Activated CD8-positive, alpha-beta memory T cell treated with anti-CD3 and anti-CD28 coated beads, Interleukin-2, amount 50 U/mL, for 1 hour (primary cell): ENCODE results near the gene PLEKHH1.

Source experiments
- DNase-seq: peaks from one replicate; pipeline ENCODE4 v3.0.0-alpha.2; 2020; ENCODE audit errors: extremely low read depth

PLEKHH1 gene

DNA sequence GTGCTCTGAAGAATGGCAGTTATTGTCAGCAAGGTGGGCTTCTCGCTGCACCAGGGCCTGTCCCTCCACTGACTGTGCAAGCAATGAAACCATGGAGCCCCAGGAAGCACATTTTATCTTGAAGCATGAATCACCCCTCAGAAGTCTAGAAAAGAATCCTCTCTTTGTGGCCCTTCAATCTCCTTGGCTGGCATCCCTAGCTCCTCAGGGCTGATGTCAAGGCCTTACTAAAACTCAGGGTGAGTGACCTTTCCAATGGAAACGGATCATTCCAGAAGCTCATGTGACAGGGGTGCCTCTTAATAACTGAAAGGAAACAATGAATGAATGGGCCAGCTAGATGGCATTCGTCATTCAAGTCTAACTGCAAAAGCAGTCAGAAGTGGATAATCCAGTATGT, 22.3 kb upstream of the PLEKHH1 start:
- no peak for DNase-seq

- no peak for DNase-seq
Observed at GRCh38 chr14:67512463-67513310, 20.4 kb upstream of the PLEKHH1 start.

DNA sequence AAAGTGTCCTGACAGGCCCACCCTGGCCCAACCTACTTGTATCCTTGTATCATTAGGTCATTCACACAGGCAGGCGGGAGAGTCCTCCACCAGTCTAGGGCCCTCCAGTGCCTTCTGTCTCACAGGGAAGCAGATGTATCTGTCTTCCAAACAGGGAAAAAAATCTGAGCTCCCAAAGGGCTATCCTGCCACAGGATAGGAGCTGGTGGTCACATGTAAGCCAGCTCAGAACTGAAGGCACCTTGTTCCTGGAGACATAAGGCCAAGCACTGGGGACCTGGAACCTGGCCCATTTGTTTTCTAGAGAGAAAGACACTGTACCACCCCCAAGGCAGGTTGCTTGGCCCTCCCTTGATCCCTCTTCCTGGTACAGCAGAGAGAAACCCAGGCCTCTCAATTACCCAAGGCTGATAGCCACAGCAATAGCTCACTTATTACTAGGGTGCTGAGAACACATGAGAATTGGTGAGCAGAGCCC, 19.4 kb upstream of the PLEKHH1 start:
- DNase-seq, result no peak

DNA sequence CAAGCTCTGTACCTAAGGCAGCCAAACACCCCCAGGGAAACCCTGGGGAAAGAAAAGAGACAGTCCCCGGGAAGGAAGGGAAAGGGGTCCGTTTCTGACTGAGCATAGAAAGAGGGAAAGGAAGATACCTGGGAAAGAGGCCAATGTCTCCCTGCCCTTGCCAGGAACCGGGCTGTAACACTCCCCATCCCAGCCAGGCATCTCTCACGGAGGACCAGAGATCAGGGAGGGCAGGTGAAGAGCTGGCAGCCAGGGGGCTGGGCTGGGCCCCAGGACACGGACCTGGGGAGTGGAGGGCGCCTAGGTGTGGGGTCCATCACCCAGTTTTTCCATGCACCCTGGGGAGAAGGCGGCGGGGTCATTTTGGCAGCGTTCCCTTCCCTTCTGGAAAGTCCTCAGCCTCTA, 18.9 kb upstream of the PLEKHH1 start:
- DNase-seq, result no peak

DNA sequence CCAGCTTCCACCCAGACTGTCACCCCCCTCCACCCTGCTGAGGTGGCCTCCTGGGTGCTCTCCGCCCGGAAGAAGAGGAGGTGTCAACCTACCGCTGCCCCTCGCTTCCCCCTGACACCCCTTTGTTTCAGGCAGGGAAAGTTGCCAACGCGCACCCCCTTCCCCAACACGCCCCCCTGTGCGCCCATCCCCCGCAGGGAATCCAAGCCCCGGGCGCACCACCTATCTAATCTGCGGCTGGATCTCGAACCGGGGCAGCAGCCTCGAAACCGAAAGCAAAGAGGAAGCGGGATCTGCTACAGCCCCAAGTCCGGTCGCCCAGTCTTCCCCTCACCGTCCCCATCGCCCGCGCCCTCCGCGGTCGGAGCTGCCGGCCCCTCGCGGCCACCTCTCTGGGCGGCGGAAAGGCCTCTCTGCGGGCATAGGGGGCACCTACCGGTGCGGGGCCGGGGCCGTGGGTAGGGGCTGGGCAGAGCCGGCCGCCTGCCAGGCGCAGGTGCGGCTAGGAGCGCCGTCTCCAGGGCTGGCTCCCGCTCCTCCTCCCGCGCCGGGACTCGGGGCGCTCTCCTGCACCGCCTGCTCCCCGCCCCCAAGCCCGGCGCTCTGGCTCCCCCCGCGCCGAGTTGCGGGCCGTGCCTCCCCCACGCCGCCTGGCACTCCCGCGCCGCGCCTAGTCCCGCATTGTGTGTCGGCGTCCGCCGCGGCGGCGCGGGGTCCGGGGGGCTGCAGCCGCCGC, 18.3 kb upstream of the PLEKHH1 start:
- DNase-seq, result no peak

GRCh38 chr14:67515386-67516079, 17.6 kb upstream of the PLEKHH1 start:
- DNase-seq, result no peak

- no peak for DNase-seq
Observed at GRCh38 chr14:67516676-67517075, 16.4 kb upstream of the PLEKHH1 start.

GRCh38 chr14:67517083-67517482, 16.0 kb upstream of the PLEKHH1 start:
- DNase-seq, result no peak

GRCh38 chr14:67519406-67519805, 13.7 kb upstream of the PLEKHH1 start:
- no peak for DNase-seq

- no peak for DNase-seq
Observed at GRCh38 chr14:67520482-67520881, 12.6 kb upstream of the PLEKHH1 start.

DNA sequence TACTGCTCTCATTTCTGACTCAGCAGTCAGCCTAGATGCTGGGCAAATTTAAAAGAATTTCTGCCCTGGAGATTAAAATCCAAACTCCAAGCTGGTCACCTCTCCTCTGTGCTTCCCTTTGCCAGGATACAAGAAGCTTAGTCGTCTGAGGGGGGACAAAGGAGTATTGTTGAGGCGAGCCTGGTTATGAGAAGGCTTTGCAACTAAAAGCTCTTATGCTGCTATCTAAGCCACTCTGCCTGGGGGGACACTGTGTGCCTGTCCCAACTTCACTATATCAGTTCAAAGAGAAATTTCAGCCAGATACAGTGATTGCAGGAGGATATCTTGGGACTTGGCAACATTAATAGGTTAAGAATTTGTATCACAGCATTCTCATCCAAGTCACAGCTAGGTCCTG, 10.8 kb upstream of the PLEKHH1 start:
- no peak for DNase-seq

DNA sequence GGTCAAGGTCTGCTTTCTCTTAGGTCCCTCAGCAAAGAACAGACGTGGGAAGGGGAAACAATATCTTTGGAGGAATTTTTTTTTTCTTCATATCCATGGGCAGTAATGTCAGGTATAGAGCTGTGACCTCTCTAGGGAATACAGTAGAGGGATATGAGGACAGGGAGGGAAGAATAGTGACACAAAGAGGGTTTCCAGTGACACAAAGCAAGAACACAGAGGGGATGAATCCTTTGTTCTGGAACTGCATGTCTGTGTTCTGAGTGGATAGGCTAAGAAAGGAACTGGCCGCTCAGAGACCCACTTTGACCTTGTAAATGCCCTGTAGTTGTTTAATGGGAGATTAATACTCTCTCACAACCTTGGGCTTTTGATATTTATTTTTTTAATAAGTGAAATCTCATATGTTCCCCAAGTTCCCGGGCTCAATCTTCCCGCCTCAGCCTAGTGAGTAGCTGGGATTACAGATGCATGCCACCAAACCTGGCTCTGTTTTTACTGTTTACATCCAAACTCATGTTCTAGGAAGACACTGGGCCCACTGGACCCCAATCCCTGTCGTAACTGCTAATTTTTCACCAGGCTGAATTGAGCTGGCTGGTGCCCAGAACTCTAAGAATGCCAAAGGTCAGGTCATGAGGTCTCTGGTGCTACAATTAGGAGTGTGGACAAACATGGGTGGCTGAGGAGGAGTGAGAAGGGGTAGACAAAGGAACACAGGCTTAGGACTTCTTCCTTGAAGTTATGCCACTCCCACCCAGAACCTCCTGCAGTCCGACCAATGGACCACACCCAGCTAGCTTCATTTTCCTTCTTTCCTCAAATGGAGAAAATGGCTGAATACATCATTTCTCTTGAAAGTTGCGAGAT, 9.1 kb upstream of the PLEKHH1 start:
- DNase-seq, result no peak

DNA sequence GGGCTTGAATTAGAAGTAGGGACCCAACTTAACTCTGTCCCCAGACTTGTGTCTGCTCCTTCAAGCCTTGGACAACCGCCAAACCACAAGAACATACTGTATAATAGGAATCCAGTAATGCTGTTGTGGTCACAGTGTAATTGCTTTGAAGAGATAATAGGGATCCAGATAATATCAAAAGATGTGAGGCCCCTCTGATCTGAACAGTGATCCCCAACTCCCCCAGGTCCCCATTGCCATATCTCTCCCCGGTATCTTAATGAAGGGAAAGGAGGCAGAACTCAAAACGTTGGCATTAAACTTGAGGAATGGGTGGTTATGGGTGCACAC, 8.5 kb upstream of the PLEKHH1 start:
- no peak for DNase-seq

GRCh38 chr14:67525389-67525788, 7.7 kb upstream of the PLEKHH1 start:
- DNase-seq, result no peak

DNA sequence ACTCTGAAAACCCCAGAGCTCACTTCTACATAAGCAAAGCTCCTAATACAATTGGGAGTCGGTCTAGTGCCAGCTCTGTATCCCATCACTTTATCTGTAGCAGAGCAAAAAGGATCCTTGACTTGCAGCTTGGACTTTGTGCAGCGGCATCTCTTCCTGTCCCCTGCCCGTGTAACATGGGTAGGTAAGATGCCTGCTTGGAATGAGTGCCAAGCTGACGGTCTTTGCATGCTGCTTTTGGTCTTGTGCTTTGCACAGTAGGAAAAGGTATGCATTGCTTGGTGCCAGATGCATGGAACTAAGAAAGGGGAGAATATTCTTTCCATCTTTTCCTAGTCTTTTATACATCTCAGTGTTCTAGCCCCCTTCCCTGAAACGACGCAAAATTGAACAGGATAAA, 6.9 kb upstream of the PLEKHH1 start:
- no peak for DNase-seq

DNA sequence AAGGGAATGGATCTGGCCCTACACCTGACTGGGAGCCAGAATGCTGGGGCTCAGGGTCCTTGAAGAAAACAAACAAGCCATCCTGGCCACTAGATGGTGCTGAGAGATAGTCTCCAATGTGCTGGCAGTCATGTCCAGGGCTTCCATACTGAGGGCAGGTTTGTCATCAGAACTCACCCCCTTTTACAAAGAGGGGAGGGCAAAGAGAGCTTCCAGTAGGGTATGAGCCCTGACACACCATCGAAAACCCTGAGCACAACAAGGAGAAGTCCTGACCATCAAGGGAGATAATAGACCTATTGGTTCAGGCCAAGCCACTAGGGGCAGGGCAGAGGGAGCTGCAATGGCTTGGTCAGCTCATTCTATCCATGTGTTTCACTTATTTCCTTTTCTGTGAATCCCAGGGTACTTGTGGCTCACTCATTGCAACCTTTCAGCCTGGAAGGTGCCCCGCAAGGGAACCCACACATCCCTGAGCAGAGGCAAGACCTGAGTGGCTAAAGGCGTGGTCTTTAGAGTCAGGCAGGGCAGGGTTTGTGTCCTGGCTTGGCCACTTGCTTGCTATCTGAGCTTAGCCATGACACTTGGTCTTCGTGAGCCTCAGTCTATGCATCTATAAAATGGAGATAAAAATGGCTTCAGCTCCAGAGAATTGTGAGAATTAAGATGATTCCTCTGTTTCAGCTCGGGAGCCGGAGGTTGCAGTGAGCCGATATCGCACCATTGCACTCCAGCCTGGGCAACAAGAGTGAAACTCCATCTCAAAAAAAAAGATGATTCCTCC, 6.2 kb upstream of the PLEKHH1 start:
- no peak for DNase-seq

GRCh38 chr14:67527756-67528155, 5.3 kb upstream of the PLEKHH1 start:
- no peak for DNase-seq

GRCh38 chr14:67528276-67528675, 4.8 kb upstream of the PLEKHH1 start:
- DNase-seq, result no peak

GRCh38 chr14:67529947-67530935, 2.8 kb upstream of the PLEKHH1 start:
- no peak for DNase-seq

- DNase-seq, result no peak
Observed at GRCh38 chr14:67532606-67532997, 488 bp upstream of the PLEKHH1 start.
